Smooth muscle cell (in vitro differentiated cells): ENCODE data around the gene C19orf47. TPM values are rescaled to one million over a fixed set of nuclear protein-coding genes. Genes with fewer than 3 reads are reported as not detected.

Experiments used
- DNase-seq: peaks from one replicate; lab custom pipeline; 2025; ENCODE audit not compliant: unreplicated experiment; lab: John Stamatoyannopoulos, UW
- H2AFZ ChIP-seq: fragments of 200-600 bp; sonication (generic); 2 replicates; pipeline ENCODE4 v1.6.0; 2016; ENCODE audit warnings: antibody characterized with exemption, low read depth, mild to moderate bottlenecking
- H3F3A ChIP-seq: fragments of 200-600 bp; sonication (generic); 2 replicates; pipeline ENCODE4 v1.6.0; 2017; ENCODE audit warnings: antibody characterized with exemption, low read depth
- H3K27ac ChIP-seq: fragments of 200-600 bp; sonication (generic); 2 replicates; pipeline ENCODE4 v1.5.1; 2016; ENCODE audit warnings: low read depth, mild to moderate bottlenecking
- H3K27me3 ChIP-seq: fragments of 200-600 bp; sonication (generic); 2 replicates; pipeline ENCODE4 v1.6.1; 2016; ENCODE audit warnings: low read depth, mild to moderate bottlenecking
- H3K36me3 ChIP-seq: fragments of 200-600 bp; sonication (generic); 2 replicates; pipeline ENCODE4 v1.5.1; 2016; ENCODE audit warnings: low read depth
- H3K4me1 ChIP-seq: fragments of 200-600 bp; sonication (generic); 2 replicates; pipeline ENCODE4 v1.5.1; 2016; ENCODE audit warnings: low read depth
- H3K4me2 ChIP-seq: fragments of 200-600 bp; sonication (generic); 2 replicates; pipeline ENCODE4 v1.6.0; 2016; ENCODE audit warnings: mild to moderate bottlenecking
- H3K4me3 ChIP-seq: fragments of 200-600 bp; sonication (generic); 2 replicates; pipeline ENCODE4 v1.5.1; 2016; ENCODE audit warnings: mild to moderate bottlenecking
- H3K79me2 ChIP-seq: fragments of 200-600 bp; sonication (generic); 2 replicates; pipeline ENCODE4 v1.6.0; 2016; ENCODE audit warnings: low read depth, mild to moderate bottlenecking
- H3K9ac ChIP-seq: fragments of 200-600 bp; sonication (generic); 2 replicates; pipeline ENCODE4 v1.6.0; 2016; ENCODE audit warnings: low read depth
- H3K9me3 ChIP-seq: fragments of 200-600 bp; sonication (generic); replicated peaks from 2 replicates; pipeline ENCODE4 v1.5.1; 2016; ENCODE audit warnings: low read depth
- H4K20me1 ChIP-seq: fragments of 200-600 bp; sonication (generic); 2 replicates; pipeline ENCODE4 v1.6.0; 2016; ENCODE audit warnings: low read depth
- WGBS: methylation state at CpG from one replicate; pipeline ENCODE4 v1.1.7; 2016; ENCODE audit warnings: low lambda C conversion rate; 5-methylcytosine and 5-hydroxymethylcytosine counted together
- polyA plus RNA-seq: library from polyadenylated mRNA; unstranded; fragments of >200 nt; fragmentation: Nextera tagmentation; extraction: Ambion mirVana; gene quantifications from 2 replicates; pipeline ENCODE4 v1.2.1, GENCODE V29; 2016
- total RNA-seq: library from RNA; depleted of rRNA; stranded (reverse); fragments of >200 nt; gene quantifications from 2 replicates; pipeline ENCODE4 v1.2.3, GENCODE V29; 2014
- TF ChIP-seq, protein P1 (sequence below): fragments of 200-600 bp; sonication (generic); IDR thresholded peaks from 2 replicates; pipeline ENCODE4 v1.5.1; 2017; ENCODE audit warnings: borderline replicate concordance, mild to moderate bottlenecking, antibody characterized with exemption; ENCODE audit not compliant: insufficient read depth, poor library complexity, severe bottlenecking

Gene C19orf47
- total and polyA plus RNA-seq, 2 experiments from 2014 or later = 6.3 to 9.3 TPM

- WGBS = 79% methylated on average over 3 of the region's 3 CpGs
- H3K79me2 ChIP-seq = no peaks in the 10 kb centered on the region
- no peak for DNase-seq
- H3K27me3 ChIP-seq = no peaks in the 10 kb centered on the region
- H3K36me3 ChIP-seq = no peaks in the 10 kb centered on the region
- TF ChIP-seq, protein P1, sequence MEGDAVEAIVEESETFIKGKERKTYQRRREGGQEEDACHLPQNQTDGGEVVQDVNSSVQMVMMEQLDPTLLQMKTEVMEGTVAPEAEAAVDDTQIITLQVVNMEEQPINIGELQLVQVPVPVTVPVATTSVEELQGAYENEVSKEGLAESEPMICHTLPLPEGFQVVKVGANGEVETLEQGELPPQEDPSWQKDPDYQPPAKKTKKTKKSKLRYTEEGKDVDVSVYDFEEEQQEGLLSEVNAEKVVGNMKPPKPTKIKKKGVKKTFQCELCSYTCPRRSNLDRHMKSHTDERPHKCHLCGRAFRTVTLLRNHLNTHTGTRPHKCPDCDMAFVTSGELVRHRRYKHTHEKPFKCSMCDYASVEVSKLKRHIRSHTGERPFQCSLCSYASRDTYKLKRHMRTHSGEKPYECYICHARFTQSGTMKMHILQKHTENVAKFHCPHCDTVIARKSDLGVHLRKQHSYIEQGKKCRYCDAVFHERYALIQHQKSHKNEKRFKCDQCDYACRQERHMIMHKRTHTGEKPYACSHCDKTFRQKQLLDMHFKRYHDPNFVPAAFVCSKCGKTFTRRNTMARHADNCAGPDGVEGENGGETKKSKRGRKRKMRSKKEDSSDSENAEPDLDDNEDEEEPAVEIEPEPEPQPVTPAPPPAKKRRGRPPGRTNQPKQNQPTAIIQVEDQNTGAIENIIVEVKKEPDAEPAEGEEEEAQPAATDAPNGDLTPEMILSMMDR = no peak
- H3K27ac ChIP-seq = no peak overlapping the region
- H3K4me2 ChIP-seq = peak overlapping the region; percentile 88
- no peaks in the 10 kb centered on the region for H3K9me3 ChIP-seq
- no peaks in the 10 kb centered on the region for H3F3A ChIP-seq
- no peak overlapping the region for H3K9ac ChIP-seq
- H2AFZ ChIP-seq = peak overlapping the region; percentile 52
- H4K20me1 ChIP-seq = peaks cover 28% of the 10 kb centered on the region
- peak overlapping the region; percentile 56 for H3K4me3 ChIP-seq
- peaks cover 13% of the 10 kb centered on the region for H3K4me1 ChIP-seq
Observed at GRCh38 chr19:40365010-40365409, 16.8 kb upstream of the C19orf47 start.

GRCh38 chr19:40363069-40363468 is 14.9 kb upstream of the C19orf47 start:
- no peaks in the 10 kb centered on the region for H3K27me3 ChIP-seq
- TF ChIP-seq, protein P1 = no peak
- no peak overlapping the region for H2AFZ ChIP-seq
- H4K20me1 ChIP-seq = peaks cover 22% of the 10 kb centered on the region
- no peaks in the 10 kb centered on the region for H3K9me3 ChIP-seq
- H3F3A ChIP-seq = no peaks in the 10 kb centered on the region
- WGBS = 74% methylated on average over 5 of the region's 5 CpGs
- no peak overlapping the region for H3K9ac ChIP-seq
- H3K36me3 ChIP-seq = no peaks in the 10 kb centered on the region
- H3K4me3 ChIP-seq = no peak overlapping the region
- DNase-seq = no peak
- H3K4me2 ChIP-seq = no peak overlapping the region
- H3K27ac ChIP-seq = no peak overlapping the region
- no peaks in the 10 kb centered on the region for H3K79me2 ChIP-seq
- peaks cover 13% of the 10 kb centered on the region for H3K4me1 ChIP-seq

DNA sequence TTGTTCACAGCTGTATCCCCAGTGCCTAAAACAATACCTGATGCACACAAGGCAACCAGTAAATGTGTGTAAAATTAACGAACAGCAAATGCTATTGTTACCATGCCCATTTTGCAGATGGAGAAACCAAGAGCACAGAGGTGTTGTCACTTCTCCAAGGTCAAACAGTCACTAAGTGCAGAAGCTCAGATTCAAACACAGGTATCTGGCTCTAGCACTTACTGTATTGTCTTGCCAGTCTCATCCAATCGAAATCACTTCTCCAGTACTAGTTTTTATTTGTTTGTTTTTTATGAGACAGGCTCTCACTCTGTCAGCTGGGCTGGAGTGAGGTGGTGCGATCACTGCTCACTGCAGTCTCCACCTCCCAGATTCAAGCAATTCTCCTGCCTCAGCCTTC is 14.0 kb upstream of the C19orf47 start:
- Histone ChIP-seq H3K9me3 (no peaks in the 10 kb centered on the region), H3K27ac (no peak overlapping the region), H3K4me1 (peaks cover 13% of the 10 kb centered on the region), H2AFZ (no peak overlapping the region), H3K9ac (no peak overlapping the region), H3K36me3 (no peaks in the 10 kb centered on the region), H3K79me2 (no peaks in the 10 kb centered on the region), H3F3A (no peaks in the 10 kb centered on the region), H3K4me3 (no peak overlapping the region), H4K20me1 (peaks cover 22% of the 10 kb centered on the region), H3K4me2 (no peak overlapping the region), H3K27me3 (no peaks in the 10 kb centered on the region)
- no peak for DNase-seq
- whole genome bisulfite sequencing = 94% methylated on average over 3 of the region's 3 CpGs
- TF ChIP-seq, protein P1 = no peak

DNA sequence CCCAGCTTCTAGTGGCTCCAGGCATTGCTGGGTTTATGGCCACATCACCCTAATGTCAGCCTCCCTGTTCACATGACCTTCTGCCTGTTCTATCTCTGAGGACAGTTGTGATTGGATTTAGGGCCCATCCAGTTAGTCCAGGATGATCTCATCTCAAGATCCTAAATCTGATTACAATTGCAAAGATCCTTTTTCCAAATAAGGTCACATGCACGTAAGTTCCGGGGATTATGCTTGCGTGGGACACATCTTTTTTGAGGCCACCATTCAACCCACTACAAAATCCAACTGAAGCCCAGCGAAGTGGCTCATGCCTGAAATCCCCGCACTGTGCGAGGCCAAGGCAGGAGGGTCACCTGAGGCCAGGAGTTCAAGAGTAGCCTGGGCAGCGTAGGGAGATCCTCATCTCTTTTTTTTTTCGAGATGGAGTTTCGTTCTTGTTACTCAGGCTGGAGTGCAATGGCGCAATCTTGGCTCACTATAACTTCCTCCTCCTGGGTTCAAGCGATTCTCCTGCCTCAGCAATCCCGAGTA is 12.6 kb upstream of the C19orf47 start:
- Histone ChIP-seq H4K20me1 (peaks cover 29% of the 10 kb centered on the region), H3K4me2 (no peak overlapping the region), H3K27me3 (no peaks in the 10 kb centered on the region), H3K36me3 (no peaks in the 10 kb centered on the region), H3K4me1 (no peaks in the 10 kb centered on the region), H3K4me3 (no peak overlapping the region), H3K27ac (no peak overlapping the region), H3K79me2 (peaks cover 4% of the 10 kb centered on the region), H3F3A (no peaks in the 10 kb centered on the region), H2AFZ (no peak overlapping the region), H3K9me3 (no peaks in the 10 kb centered on the region), H3K9ac (no peak overlapping the region)
- WGBS = 92% methylated on average over 12 of the region's 12 CpGs
- TF ChIP-seq, protein P1 = no peak
- no peak for DNase-seq
